ENCODE data around the gene ADI1.

- TF ChIP-seq EZH2phosphoT487 (IDR thresholded peaks at IDR 0.05; ENCODE audit: insufficient read depth, low read depth) (no peak), EZH2 (IDR thresholded peaks at IDR 0.05; ENCODE audit: insufficient read depth, poor library complexity, severe bottlenecking) (no peak)
These were observed 52.4 kb downstream of the ADI1 start for GRCh38 chr2:3466966-3467365.
